Measurements from ENCODE around the gene POU4F3.
A peak's percentile ranks its signal among the peaks of the same experiment; 100 is the strongest.
"Not testable (repeated sequence)": the region's sequence is repeated elsewhere in the genome, so short reads cannot be mapped to it uniquely, and the experiment has no call there.

Gene POU4F3

GRCh38 chr5:146338774-146339714, at the start of gene POU4F3:
TSS of gene POU4F3 (plus strand) at chr5:146338839. CDS start at chr5:146339113, 274 bp downstream.
- DNase-seq (ENCODE audit: low spot score): no peak

GRCh38 chr5:146290318-146290717, 48.3 kb upstream of the POU4F3 start:
- no peak for DNase-seq (ENCODE audit: low spot score)

GRCh38 chr5:146291421-146292074, 47.1 kb upstream of the POU4F3 start:
- DNase-seq (ENCODE audit: low spot score): peak; percentile 52

GRCh38 chr5:146296245-146296644, 42.4 kb upstream of the POU4F3 start:
- DNase-seq (ENCODE audit: low spot score): no peak

GRCh38 chr5:146298920-146299319, 39.7 kb upstream of the POU4F3 start:
- not testable (repeated sequence) for DNase-seq (ENCODE audit: low spot score)

GRCh38 chr5:146301626-146302025, 37.0 kb upstream of the POU4F3 start:
- DNase-seq (ENCODE audit: low spot score): no peak

- no peak for DNase-seq (ENCODE audit: low spot score)
Measured at GRCh38 chr5:146302406-146302805, 36.2 kb upstream of the POU4F3 start.

GRCh38 chr5:146306838-146307237, 31.8 kb upstream of the POU4F3 start:
- no peak for DNase-seq (ENCODE audit: low spot score)

GRCh38 chr5:146307796-146308195, 30.8 kb upstream of the POU4F3 start:
- DNase-seq (ENCODE audit: low spot score): no peak

- no peak for DNase-seq (ENCODE audit: low spot score)
Measured at GRCh38 chr5:146310540-146310939, 28.1 kb upstream of the POU4F3 start.

GRCh38 chr5:146311278-146311677, 27.4 kb upstream of the POU4F3 start:
- DNase-seq (ENCODE audit: low spot score): no peak

- no peak for DNase-seq (ENCODE audit: low spot score)
Measured at GRCh38 chr5:146313027-146313426, 25.6 kb upstream of the POU4F3 start.

- DNase-seq (ENCODE audit: low spot score): no peak
Measured at GRCh38 chr5:146321571-146321970, 17.1 kb upstream of the POU4F3 start.

GRCh38 chr5:146327257-146327870, 11.3 kb upstream of the POU4F3 start:
- no peak for DNase-seq (ENCODE audit: low spot score)

- no peak for DNase-seq (ENCODE audit: low spot score)
Measured at GRCh38 chr5:146327989-146328388, 10.7 kb upstream of the POU4F3 start.

GRCh38 chr5:146329697-146330096, 8.9 kb upstream of the POU4F3 start:
- no peak for DNase-seq (ENCODE audit: low spot score)

- no peak for DNase-seq (ENCODE audit: low spot score)
Measured at GRCh38 chr5:146331423-146331822, 7.2 kb upstream of the POU4F3 start.

GRCh38 chr5:146334074-146334533, 4.5 kb upstream of the POU4F3 start:
- DNase-seq (ENCODE audit: low spot score): no peak

GRCh38 chr5:146336197-146336596, 2.4 kb upstream of the POU4F3 start:
- no peak for DNase-seq (ENCODE audit: low spot score)

GRCh38 chr5:146337264-146337904, 1.3 kb upstream of the POU4F3 start:
- no peak for DNase-seq (ENCODE audit: low spot score)

- no peak for DNase-seq (ENCODE audit: low spot score)
Measured at GRCh38 chr5:146337928-146338327, 711 bp upstream of the POU4F3 start.

- DNase-seq (ENCODE audit: low spot score): no peak
Measured at GRCh38 chr5:146339715-146340259, 1.1 kb downstream of the POU4F3 start.

All from CD4-positive, alpha-beta T cell treated with Interleukin-15 for 4 hours (primary cell).